Activated CD8-positive, alpha-beta memory T cell treated with anti-CD3 and anti-CD28 coated beads for 36 hours (primary cell): ENCODE results near the gene LYPD6B. TPM values are rescaled to one million over a fixed set of nuclear protein-coding genes. Genes with fewer than 3 reads are reported as not detected.

Source experiments
- CTCF ChIA-PET: fragments of 350-600 bp; sonication (Branson Sonifier 250); formaldehyde crosslinking; loops from one replicate; lab custom pipeline; 2021; ENCODE audit warnings: antibody characterized with exemption; lab: Charles Lee
- POLR2A ChIA-PET: fragments of 350-600 bp; sonication (Branson Sonifier 250); formaldehyde crosslinking; loops from one replicate; lab custom pipeline; 2021; ENCODE audit warnings: antibody characterized with exemption; lab: Charles Lee
- total RNA-seq, 2 experiments: library from RNA; stranded (reverse); gene quantifications; one replicate each; pipeline ENCODE4 v1.2.3, GENCODE V29; 2021

Gene LYPD6B
- total RNA-seq, 2 experiments from 2014 or later = not detected

DNA sequence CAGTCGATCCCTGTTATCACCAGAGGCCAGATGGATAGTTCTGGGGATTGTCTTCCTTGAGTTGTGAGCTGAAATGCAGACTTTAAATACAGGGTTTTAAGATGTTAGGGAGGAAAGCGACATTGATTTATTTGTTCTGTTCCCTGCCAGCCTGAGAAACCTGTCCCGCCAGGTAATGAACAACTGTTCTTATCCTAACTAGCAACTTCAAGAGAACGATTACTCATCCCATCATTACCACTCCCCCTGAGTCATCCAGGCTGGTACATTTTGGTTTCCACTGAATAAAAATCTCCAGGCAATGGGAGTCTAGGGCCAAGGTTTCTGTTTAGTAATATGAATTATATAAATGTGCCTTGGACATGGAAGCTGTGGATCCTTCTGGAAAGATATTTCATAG, 131.2 kb downstream of the LYPD6B start:
- ChIA-PET CTCF (no interaction called here), POLR2A (no interaction called here)

DNA sequence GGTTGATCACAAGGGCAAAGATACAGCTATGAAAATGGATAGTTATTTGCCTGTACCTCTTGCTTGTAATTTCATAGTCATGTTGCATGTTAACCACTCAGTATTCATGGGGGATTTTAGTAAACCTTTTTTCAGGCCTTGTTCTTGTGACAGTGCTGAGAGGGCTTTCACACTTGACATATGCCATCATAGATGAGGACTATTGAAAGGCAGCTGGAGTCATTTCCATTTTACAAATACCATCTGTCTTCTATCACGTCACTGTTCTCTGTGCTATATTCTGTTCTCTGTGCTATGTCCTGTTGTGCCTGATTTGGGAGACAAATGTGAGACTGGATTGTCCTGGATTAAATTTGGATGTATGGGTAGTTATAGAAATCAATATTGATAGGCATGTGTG, 131.7 kb downstream of the LYPD6B start:
- CTCF ChIA-PET = no interaction called here

DNA sequence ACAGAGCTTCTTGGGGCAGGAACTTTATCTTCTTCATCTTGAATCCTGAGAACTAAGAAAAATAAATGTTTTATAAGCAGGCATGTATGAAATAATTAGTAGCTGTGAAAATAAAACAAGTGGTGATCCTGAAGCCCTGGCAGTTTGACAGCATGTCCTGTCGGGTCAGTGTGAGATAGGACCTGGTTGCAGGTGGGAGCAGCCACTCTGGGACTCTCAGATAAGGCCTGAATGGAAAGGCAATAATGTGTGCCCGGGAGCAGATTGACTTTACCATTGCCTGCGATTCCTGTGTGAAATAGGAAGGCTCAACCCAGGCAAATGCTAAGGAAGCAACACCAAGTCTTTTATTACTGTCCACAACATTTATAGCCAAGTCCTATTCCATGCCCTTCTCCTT, 132.4 kb downstream of the LYPD6B start:
- ChIA-PET POLR2A (no interaction called here), CTCF (no interaction called here)

More for the DNA sequence above, 131.7 kb downstream of the LYPD6B start:
- POLR2A ChIA-PET = no interaction called here

GRCh38 chr2:149173220-149173619, 134.7 kb downstream of the LYPD6B start:
- ChIA-PET POLR2A (no interaction called here), CTCF (no interaction called here)

DNA sequence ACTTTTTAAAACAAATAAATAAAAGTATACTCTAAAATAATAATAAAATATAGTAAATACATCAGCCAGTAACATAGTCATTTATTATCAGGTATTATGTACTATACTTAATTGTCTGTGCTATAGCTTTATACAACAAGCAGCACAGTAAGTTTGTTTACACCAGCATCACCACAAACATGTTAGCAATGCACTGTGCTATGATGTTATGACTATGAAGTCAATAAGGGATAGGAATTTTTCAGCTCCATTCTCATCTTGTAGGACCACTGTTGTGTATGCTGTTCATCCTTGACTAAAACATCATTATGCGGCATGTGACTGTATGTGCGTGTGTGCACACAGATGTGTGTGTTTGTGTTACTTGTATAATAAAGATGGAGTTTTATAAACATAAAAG, 137.5 kb downstream of the LYPD6B start:
- ChIA-PET CTCF (interaction anchor here (0.7 kb wide), 1 partner anchor 119 kb away, joined by 4 read pairs; no protein-coding TSS in a partner anchor), POLR2A (no interaction called here)

DNA sequence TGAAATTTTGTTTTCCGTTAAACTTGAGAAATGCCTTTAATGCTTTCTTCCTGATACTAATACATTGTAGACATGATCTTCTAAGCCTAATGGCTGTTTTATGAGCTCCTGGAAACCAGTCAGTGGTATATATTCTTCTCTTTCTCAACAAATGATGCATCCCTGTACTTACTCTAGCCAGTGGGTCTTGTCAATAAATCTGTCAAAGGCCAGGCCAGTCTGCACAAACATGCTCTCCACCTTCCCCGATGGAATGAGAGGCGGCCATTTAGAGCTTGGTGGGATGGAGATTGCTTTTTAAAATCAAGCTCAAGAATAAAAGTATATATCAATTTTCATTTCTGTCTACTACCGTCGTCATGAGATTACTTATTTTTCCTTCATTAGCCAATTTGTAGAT, 140.1 kb downstream of the LYPD6B start:
- ChIA-PET POLR2A (no interaction called here), CTCF (no interaction called here)

DNA sequence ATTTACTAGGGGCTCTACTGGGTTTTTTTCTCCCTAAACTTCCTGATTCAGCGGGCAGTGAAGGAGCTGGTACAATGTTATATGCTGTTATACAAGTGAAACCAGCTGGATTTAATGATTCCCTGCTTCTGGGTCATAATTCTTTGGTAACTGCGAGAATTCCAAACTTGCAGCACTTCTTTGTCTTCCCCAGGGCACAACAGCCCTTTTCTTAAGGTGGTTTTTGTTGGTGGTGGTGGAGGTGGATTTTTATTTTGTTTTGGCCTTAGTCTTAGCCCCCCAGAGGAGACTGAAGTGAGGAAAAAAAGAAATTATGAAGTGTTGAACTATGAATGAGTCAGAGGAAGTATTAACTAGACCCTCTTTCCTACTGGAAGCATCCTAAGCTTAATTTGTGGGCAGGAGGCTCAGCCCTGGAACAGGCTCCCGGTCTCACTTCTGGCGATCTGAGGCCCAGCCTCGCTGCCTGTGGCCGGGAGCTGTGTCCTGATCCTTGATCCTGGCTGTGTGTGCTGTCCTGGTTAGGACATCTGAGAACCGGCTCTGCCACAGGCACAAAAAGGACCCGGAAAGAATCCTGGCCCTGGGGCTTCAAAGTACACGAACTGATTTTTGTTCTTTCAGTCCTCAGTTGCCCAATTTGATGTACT, 141.9 kb downstream of the LYPD6B start:
- CTCF ChIA-PET = no interaction called here
- POLR2A ChIA-PET = no interaction called here

GRCh38 chr2:149183187-149183586, 144.7 kb downstream of the LYPD6B start:
- CTCF ChIA-PET = no interaction called here
- POLR2A ChIA-PET = no interaction called here

GRCh38 chr2:149184991-149185390, 146.5 kb downstream of the LYPD6B start:
- ChIA-PET POLR2A (no interaction called here), CTCF (no interaction called here)

DNA sequence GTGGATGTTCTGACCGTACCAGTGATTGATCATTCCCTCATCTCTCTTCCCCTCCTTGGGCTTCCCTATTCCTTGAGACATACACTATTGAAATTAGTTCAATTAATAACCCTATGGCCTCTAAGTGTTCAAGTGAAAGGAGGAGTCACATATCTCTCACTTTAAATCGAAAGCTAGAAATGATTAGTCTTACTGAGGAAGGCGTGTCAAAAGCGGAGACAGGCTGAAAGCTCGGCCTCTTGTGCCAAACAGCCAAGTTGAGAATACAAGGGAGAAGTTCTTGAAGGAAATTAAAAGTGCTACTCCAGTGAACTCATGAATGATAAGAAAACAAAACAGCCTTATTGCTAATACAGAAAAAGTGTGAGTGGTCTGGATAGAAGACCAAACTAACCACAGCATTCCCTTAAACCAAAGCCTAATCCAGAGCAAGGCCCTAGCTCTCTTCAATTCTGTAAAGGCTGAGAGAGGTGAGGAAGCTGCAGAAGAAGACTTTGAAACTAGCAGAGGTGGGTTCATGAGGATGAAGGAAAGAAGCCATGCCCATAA, 147.5 kb downstream of the LYPD6B start:
- ChIA-PET POLR2A (no interaction called here), CTCF (no interaction called here)

GRCh38 chr2:149187057-149187456, 148.6 kb downstream of the LYPD6B start:
- CTCF ChIA-PET = no interaction called here
- POLR2A ChIA-PET = no interaction called here

- ChIA-PET POLR2A (no interaction called here), CTCF (no interaction called here)
Observed at GRCh38 chr2:149188291-149188690, 149.8 kb downstream of the LYPD6B start.

DNA sequence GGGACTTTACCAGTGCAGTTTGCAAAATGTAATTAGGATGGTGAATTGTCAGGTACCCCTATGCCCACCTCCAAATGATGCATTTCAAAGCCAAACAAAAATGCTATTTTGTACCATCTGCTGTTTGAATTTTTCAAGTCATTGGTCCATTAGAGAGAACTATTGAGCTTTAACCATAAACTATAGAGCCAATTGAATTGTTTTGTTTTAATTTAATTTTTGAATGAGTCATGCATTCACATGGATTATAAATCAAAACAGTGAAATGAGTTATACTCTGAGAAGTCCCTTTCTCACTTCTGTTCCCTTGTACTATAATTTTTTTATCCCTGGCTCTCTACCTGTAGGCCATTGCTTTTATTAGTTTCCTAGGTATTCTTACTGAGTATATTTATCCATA, 151.3 kb downstream of the LYPD6B start:
- ChIA-PET POLR2A (no interaction called here), CTCF (no interaction called here)

DNA sequence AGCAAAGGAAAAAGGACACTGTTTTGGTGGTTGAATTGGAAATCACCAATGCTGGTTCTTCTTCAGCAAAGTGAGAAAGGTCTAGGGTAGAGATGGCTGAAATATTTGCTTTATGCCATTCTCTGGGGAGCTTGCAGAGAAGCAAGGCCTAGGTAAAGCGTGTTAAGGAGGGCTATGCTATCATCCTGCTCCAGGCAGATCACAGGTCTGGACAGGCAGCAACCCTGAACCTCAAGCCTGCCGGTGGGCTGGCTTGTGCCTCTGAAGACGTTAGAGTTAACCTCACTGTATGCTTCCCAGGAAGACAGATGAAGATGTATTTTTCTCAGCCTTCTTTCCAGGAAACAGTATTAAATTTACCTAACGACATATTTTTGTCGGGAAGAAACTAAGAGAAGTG, 153.4 kb downstream of the LYPD6B start:
- ChIA-PET POLR2A (no interaction called here), CTCF (no interaction called here)

DNA sequence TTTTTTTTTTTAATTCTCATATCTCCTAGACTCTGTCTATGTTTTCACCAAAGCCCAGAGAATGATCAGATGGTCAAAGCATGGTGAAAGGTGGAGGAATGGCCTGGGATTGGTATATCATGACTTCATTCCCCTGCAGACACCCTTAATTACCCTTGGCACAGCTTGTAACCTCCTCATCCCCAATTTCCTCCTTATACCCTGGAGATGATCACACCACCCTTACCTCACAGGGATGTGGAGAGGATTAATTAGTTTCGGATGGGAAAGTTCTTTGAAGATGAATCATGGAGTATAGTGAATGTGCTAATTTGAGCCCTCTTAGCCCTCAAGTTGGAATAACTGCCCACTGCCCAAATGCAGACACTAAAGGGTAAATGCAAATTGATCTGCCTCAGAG, 153.9 kb downstream of the LYPD6B start:
- POLR2A ChIA-PET = no interaction called here
- CTCF ChIA-PET = no interaction called here

DNA sequence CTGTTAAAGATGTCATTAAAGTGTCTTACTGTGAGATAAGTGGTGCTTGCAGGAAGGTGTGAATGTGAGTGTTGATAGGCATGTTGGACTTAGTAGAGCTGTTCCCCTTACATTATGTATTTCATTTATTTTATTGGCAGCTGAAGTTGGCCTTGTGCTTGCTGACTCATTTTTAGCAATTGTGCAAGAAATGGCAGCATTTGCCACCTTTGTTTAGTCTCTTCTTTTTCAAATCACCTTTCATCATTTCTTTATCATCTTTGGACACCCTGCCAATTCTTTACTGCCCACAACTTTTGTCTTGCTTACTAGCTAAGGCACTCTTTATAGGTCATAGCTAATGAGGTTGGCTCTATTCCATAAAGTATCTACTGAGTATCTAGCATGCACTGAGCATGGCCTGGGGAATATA, 161.6 kb downstream of the LYPD6B start:
- CTCF ChIA-PET = no interaction called here
- POLR2A ChIA-PET = no interaction called here

GRCh38 chr2:149204686-149205085, 166.2 kb downstream of the LYPD6B start:
- ChIA-PET CTCF (no interaction called here), POLR2A (no interaction called here)

DNA sequence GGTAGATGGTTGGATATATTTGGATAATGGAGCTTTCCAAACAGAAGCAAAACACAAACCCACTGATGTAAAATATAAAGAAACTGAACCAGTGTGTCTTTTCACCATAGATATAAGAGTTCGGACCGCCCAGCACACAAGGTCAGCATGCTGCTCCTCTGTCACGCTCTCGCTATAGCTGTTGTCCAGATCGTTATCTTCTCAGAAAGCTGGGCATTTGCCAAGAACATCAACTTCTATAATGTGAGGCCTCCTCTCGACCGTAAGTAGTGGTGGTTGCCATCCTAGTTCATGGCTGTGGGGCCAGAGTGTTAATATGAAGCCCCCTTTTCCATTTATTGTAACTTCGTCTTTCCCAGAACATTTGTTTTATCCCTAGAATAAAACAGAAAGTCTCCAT, 166.6 kb downstream of the LYPD6B start:
- CTCF ChIA-PET = no interaction called here
- POLR2A ChIA-PET = no interaction called here

- ChIA-PET CTCF (no interaction called here), POLR2A (no interaction called here)
Observed at GRCh38 chr2:149213764-149214493, 175.4 kb downstream of the LYPD6B start.

GRCh38 chr2:149218497-149218896, 180.0 kb downstream of the LYPD6B start:
- POLR2A ChIA-PET = no interaction called here

DNA sequence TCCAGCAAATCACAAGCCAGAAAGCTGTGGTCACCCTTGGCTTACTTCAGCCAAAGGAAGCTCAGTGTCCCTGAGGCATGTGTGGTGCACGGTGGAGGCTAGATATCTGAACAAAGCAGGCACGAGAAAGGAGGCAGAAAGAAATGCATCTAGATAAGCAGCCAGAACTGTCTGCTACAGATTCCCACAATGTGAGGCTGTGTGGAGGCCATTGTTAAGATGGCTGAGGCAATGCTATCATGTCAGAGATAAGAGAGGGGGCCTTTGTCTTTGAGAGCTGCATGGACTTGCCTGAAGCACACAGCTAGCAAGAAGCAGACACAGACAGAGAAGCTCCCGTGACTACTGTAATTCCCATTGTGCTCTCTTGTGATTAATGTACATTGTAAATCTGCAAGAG, 181.4 kb downstream of the LYPD6B start:
- POLR2A ChIA-PET = no interaction called here
- CTCF ChIA-PET = no interaction called here

More at GRCh38 chr2:149218497-149218896, 180.0 kb downstream of the LYPD6B start:
- CTCF ChIA-PET = no interaction called here
